Nephron progenitor cell (in vitro differentiated cells): ENCODE results near the gene BTLA.
"Not testable (repeated sequence)": the region's sequence is repeated elsewhere in the genome, so short reads cannot be mapped to it uniquely, and the experiment has no call there.

Source experiments
- DNase-seq: peaks from one replicate; pipeline ENCODE4 v3.0.0; 2021
- H3K27ac Mint-ChIP-seq: 2 replicates; pipeline ENCODE4 v1.8.0; 2021; ENCODE audit warnings: mild to moderate bottlenecking, moderate library complexity, mixed read lengths
- H3K27me3 Mint-ChIP-seq: 2 replicates; pipeline ENCODE4 v1.8.0; 2021; ENCODE audit warnings: mild to moderate bottlenecking, low read depth, mixed read lengths; ENCODE audit not compliant: poor library complexity
- H3K36me3 Mint-ChIP-seq: 2 replicates; pipeline ENCODE4 v1.8.0; 2021; ENCODE audit warnings: low read depth, mixed read lengths
- H3K4me1 Mint-ChIP-seq: 2 replicates; pipeline ENCODE4 v1.8.0; 2021; ENCODE audit warnings: mixed read lengths
- H3K4me3 Mint-ChIP-seq: 2 replicates; pipeline ENCODE4 v1.8.0; 2021; ENCODE audit warnings: mild to moderate bottlenecking, moderate library complexity, mixed read lengths
- H3K9me3 Mint-ChIP-seq: 2 replicates; pipeline ENCODE4 v1.8.0; 2021; ENCODE audit warnings: mild to moderate bottlenecking, moderate library complexity, mixed read lengths
- CTCF ChIP-seq: fragments of 200-600 bp; sonication (generic); IDR thresholded peaks from 2 replicates; pipeline ENCODE4 v1.5.0; 2021; ENCODE audit warnings: antibody characterized with exemption

Gene BTLA

DNA sequence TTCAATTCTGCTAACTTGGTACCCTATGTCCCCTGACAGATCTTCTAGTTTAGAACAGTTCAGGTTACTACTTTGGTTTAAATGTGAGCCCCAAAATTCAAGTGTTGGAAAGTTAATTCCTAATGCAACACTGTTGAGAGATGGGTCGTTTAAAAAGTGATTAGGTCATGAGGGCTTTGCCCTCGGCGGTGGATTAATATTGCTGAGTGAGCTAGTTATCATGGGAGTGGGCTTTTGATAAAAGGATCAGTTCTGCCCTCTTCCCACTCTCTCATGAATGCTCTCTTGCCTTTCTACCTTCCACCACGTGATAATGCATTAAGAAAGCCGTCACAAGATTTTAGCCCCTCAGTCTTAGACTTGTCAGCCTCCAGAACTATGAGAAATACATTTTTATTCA lies 72.1 kb downstream of the BTLA start:
- no peak for DNase-seq
- no peak overlapping the region for H3K4me3 Mint-ChIP-seq
- H3K27ac Mint-ChIP-seq: no peak overlapping the region
- H3K27me3 Mint-ChIP-seq: no peaks in the 10 kb centered on the region
- H3K36me3 Mint-ChIP-seq: no peaks in the 10 kb centered on the region
- TF ChIP-seq CTCF: no peak
- peaks cover 7% of the 10 kb centered on the region for H3K9me3 Mint-ChIP-seq
- H3K4me1 Mint-ChIP-seq: peaks cover 5% of the 10 kb centered on the region

DNA sequence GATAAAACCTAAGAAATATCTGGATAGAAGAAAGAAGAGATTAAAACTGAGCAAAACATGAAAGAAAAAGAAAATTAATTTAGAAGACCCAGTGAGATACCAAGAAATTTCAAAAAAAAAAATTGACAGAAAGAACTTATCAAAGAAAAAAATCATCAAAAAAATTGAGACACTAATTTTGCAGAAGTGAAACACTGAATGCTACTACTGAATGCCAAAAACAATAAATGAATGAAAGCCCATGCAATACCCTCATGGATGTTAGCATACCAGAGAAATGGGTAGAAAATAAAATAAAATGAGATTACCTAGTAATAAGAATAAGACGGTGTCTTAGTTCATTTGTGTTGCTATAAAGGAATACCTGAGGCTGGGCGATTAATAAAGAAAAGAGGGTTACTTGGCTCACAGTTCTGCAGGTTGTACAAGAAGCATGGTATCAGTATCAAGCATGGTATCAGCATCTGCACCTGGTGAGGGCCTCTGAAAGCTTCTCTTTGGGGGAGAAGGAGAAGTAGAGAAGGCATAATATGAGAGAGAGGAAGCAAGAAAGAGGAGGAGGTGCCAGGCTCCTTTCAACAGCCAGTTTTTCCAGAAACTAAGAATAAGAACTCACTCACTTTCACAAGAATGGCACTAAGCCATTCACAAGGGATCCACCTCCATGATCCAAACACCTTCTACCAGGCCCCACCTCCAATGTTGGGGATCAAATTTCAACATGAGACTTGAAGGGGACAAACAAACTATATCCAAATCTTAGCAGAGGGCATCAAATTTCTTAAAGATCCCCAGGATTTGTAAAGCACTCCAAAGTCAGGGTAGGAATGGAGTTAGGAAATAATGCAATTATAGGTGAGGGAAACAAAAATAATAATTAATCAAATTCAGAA lies 73.2 kb downstream of the BTLA start:
- Mint-ChIP-seq H3K27ac (no peak overlapping the region), H3K9me3 (peaks cover 8% of the 10 kb centered on the region), H3K36me3 (no peaks in the 10 kb centered on the region), H3K4me1 (peaks cover 5% of the 10 kb centered on the region), H3K4me3 (no peak overlapping the region), H3K27me3 (no peaks in the 10 kb centered on the region)
- no peak for DNase-seq
- TF ChIP-seq CTCF: no peak

- Mint-ChIP-seq H3K4me3 (no peak overlapping the region), H3K9me3 (peaks cover 8% of the 10 kb centered on the region), H3K27ac (no peak overlapping the region), H3K27me3 (no peaks in the 10 kb centered on the region), H3K36me3 (no peaks in the 10 kb centered on the region), H3K4me1 (peaks cover 5% of the 10 kb centered on the region)
- no peak for DNase-seq
- no peak for TF ChIP-seq CTCF
Measured at GRCh38 chr3:112425382-112425781, 73.9 kb downstream of the BTLA start.

GRCh38 chr3:112424394-112424793 lies 74.9 kb downstream of the BTLA start:
- no peak for TF ChIP-seq CTCF
- Mint-ChIP-seq H3K36me3 (no peaks in the 10 kb centered on the region), H3K9me3 (peaks cover 8% of the 10 kb centered on the region), H3K4me1 (peaks cover 5% of the 10 kb centered on the region), H3K4me3 (no peak overlapping the region), H3K27me3 (no peaks in the 10 kb centered on the region), H3K27ac (no peak overlapping the region)
- no peak for DNase-seq

- not testable (repeated sequence) for DNase-seq, H3K27ac Mint-ChIP-seq, H3K4me3 Mint-ChIP-seq, H3K4me1 Mint-ChIP-seq, H3K27me3 Mint-ChIP-seq, H3K9me3 Mint-ChIP-seq, H3K36me3 Mint-ChIP-seq
Measured at GRCh38 chr3:112422921-112423320, 76.4 kb downstream of the BTLA start.

DNA sequence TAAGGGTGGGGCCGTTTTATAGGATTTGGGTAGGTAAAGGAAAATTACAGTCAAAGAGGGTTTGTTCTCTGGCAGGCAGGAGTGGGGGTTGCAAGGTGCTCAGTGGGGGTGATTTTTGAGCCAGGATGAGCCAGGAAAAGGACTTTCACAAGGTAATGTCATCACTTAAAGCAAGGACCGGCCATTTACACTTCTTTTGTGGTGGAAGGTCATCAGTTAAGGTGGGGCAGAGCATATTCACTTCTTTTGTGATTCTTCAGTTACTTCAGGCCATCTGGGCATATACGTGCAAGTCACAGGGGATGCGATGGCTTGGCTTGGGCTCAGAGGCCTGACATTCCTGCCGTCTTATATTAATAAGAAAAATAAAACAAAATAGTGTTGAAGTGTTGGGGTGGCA lies 80.7 kb downstream of the BTLA start:
- not testable (repeated sequence) for DNase-seq, H3K36me3 Mint-ChIP-seq, H3K27me3 Mint-ChIP-seq, H3K4me1 Mint-ChIP-seq, H3K4me3 Mint-ChIP-seq, H3K27ac Mint-ChIP-seq
- peaks cover 11% of the 10 kb centered on the region for H3K9me3 Mint-ChIP-seq
